Ramos (cell line): Measurements from ENCODE around the gene FARS2.

ENCODE experiments used
- in situ Hi-C: fragments of 300-500 bp; cut with MboI; formaldehyde crosslinking; loops from one replicate; pipeline ENCODE4 v1.14.3; 2022; ENCODE audit warnings: low sequenced_read_pairs; ENCODE audit not compliant: unreplicated experiment

FARS2 gene

GRCh38 chr6:5592886-5593519 lies 331.7 kb downstream of the FARS2 start:
- in situ Hi-C loops = no loop called here

DNA sequence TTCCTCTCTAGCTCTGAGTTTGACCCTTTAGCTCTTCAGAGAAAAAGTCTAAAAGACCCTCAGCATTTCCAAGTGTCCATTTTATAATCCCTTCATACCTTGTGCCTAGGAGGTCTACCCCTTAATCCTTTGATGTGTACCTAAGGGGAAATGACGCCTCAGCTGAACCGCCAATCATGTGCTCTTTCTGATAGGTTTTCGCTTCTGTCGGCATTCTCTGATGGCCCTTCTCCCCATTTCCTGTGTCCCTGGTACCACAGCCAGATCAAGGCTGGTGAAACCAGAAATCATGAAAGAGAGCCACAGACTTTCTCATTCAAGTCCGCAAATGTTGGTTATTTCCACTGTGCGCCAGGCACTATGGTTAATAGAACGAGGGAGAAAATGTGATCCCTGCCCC lies 333.9 kb downstream of the FARS2 start:
- in situ Hi-C loops = no loop called here

DNA sequence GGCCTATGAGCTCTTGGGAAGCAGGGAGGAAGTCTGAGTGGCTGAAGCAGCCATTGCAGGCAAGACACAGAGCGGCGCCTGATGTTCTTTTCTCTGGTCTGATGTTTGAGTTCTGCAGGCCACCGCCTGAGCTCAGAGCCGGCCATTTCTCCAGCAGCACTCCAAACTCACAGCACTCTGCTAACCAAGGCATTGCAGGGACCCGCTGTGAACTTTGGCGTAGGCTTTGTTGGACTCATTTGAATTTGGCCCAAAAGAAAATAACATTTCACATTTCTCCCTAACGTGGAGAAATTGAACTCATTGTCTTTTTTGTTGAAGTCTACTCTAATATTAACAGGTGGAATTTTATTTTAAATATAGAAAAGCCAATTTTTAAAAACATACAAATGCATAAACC lies 336.1 kb downstream of the FARS2 start:
- in situ Hi-C loops = no loop called here

DNA sequence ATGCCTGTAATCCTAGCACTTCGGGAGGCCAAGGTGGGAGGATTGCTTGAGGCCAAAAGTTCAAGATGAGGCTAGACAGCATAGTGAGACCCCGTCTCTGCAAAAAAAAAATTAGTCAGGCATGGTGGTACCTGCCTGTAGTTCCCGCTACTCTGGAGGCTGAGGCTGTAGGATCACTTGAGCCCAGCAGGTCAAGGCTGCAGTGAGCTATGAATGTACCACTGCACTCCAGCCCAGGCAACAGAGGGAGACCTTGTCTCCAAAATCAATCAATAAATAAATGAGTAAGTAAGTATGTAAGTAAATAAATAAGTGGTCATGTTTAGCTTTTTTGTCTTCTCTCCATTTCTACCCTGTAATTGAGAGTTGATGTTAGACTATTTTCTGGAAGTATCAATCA lies 336.8 kb downstream of the FARS2 start:
- in situ Hi-C loops = no loop called here

DNA sequence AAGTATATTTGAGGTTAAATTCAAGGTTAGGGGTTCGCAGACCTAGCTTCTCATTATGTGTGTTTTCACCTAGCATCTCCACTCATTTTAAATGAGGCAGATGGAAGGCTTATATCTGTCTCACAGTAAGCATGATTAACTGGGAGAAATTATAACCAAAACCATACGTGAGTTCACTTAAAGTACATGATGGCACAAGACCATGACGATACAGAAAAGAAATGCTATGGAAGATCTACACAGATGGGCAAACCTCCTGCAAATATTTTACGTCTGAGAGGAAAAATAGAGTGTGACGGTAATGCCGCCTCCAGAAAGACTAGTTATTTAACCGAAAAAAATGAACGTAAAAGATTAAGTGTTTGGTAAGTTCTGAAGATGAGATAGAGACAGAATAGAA lies 337.8 kb downstream of the FARS2 start:
- in situ Hi-C loops = no loop called here

DNA sequence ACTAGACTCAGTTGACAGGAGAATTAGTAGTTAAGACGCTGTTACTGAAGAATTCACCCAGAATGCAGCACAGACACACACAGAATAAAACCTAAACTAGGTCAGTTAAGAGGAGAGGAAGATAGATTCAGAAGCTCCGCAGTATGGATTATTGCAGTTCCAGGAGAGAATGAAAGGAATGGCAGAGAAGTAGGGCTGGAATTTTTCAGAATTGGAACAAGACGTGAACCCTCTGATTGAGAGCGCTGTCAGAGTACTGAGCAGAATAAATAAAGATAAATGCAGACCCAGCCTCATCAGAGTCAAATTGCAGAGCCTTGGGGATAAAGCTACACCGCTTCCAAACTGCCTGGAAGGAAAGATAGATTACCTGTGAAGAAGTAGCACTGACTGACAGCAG lies 344.6 kb downstream of the FARS2 start:
- in situ Hi-C loops = no loop called here

DNA sequence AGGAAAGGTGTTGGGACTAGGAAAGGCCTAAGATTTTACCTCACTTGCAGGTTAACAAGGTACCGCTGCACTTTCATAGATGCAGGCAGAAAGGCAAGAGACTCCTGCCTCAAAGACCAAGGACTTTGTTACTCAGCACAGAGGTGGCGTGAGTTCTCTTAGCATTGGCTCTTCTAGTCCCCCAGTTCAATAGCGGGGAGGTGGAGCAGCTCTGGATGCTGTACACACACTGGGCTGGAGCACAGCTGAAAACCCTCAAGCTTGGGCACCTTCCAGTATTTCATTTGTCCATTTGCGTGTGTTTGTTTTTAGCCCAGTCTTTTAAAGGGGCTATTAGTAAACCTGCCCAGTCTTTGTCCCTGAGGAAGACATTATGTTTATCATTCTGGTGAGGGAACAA lies 345.2 kb downstream of the FARS2 start:
- in situ Hi-C loops = no loop called here

- in situ Hi-C loops = no loop called here
Measured at GRCh38 chr6:5610640-5611039, 349.3 kb downstream of the FARS2 start.

- in situ Hi-C loops = no loop called here
Measured at GRCh38 chr6:5617179-5617578, 355.9 kb downstream of the FARS2 start.

DNA sequence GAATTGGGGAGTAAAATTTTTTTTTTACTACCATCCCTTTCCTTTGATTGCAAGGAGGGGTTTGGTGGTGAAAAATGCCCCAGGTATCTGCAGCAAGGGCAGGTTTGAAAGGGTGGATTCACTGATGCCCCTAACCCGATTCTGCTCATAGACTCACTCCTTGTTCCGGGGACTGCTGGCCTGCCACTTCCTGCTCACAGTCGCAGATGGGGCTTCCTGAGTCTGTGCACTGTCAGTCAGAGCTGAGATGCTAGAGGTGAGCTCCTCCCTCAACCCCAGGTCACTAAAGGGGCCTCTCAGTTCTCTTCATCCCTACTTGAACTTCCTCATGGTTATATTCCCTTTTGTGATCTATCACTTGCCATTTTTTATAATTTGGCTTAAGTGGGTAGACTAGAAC lies 357.9 kb downstream of the FARS2 start:
- in situ Hi-C loops = no loop called here

DNA sequence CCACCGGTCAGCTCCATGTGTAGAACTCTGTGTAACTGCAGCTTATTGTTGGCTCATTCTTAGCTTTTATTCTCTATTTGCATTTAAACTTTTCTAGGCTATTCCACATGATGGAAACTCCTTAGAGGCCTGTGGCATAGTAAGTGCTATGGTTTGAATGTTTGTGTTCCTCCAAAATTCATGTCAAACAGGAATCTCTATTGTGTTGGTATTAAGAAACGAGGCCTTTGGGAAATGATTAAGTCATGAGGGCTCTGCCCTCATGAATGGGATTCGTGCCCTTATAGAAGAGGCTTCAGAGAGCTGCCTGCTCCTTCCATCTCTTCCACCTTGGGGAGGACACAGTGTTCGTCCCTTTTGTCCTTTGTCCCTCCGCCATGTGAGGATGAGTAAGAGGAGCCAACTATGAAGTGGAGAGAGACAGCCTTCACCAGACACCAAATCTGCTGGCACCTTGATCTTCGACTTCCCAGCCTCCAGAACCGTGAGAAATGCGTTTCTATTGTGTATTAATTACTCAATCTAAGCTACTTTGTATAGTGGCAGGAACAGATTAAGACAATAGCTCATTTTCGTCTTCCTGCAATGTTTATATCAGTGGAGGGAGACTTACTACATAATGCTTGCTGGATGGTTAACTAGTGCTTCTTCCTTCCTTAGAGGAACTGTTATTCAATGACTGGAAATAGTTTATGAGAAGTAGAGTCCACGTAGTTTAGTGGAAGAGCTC lies 361.1 kb downstream of the FARS2 start:
- in situ Hi-C loops = no loop called here

- in situ Hi-C loops = no loop called here
Measured at GRCh38 chr6:5623769-5624168, 362.5 kb downstream of the FARS2 start.

- in situ Hi-C loops = no loop called here
Measured at GRCh38 chr6:5624256-5624655, 362.9 kb downstream of the FARS2 start.

DNA sequence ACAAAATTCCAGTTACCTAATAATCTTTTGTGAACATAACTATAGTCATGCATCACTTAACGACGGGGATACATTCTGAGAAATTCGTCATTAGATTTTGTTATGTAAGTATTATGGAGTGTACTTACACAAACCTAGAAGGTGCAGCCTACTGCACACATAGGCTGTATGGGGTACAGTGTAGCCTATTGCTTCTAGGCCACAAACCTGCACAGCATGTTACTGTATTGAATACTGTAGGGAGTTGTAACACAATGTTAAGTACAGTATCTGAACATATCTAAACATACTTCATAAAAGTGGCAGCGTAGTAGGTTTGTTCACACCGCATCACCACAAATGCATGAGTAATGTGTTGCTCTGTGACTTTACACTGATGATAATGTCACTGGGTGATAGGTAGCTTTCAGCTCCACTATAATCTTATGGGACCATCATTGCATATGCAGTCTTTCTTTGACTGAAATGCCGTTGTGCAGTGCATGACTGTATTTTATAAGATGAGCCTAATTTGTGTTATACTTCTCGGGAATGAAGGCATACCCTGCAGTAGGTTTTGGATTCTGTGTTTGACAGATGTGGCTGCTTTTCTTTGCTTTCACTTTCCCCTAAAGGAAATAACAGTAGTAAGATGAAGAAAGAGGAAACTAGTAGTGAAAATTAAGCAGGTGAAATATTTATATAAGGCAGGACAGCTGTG lies 365.6 kb downstream of the FARS2 start:
- in situ Hi-C loops = no loop called here

GRCh38 chr6:5630636-5631035 lies 369.3 kb downstream of the FARS2 start:
- in situ Hi-C loops = no loop called here

GRCh38 chr6:5632348-5632935 lies 371.1 kb downstream of the FARS2 start:
- in situ Hi-C loops = no loop called here

DNA sequence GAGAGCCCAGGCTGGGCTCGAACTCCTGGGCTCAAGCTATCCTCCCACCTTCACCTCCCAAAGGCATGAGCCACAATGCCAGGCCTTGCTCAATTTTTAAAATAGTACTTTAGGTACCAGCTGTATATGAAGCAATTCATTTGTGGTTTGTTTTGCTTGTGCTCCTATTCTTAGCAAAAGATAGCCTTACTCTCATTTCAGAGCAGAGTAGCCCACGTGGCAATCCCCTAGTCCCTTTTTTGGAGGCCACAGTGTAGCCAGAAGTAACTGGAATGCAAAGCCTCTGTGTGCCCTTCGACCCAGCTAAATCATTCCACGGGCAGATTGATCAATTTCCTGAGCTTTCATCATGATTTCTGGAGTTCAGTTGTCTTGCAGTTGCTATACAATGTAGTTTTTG lies 373.2 kb downstream of the FARS2 start:
- in situ Hi-C loops = no loop called here

GRCh38 chr6:5636210-5637030 lies 375.1 kb downstream of the FARS2 start:
- in situ Hi-C loops = no loop called here

GRCh38 chr6:5637714-5638113 lies 376.4 kb downstream of the FARS2 start:
- in situ Hi-C loops = no loop called here

GRCh38 chr6:5638666-5639065 lies 377.4 kb downstream of the FARS2 start:
- in situ Hi-C loops = no loop called here
